HEK293 (cell line): ENCODE measurements around the gene MRPL19.

ENCODE experiments used
- GLIS1 ChIP-seq: fragments of 450-650 bp; formaldehyde crosslinking; IDR thresholded peaks from 2 replicates; pipeline ENCODE4 v1.5.1; 2016; ENCODE audit warnings: missing biosample characterization, missing genetic modification characterization
- HOXA7 ChIP-seq: sonication (generic); formaldehyde crosslinking; IDR thresholded peaks from 2 replicates; pipeline ENCODE4 v1.8.1; 2022; ENCODE audit warnings: missing genetic modification reagents, borderline replicate concordance
- KLF9 ChIP-seq: fragments of 450-650 bp; formaldehyde crosslinking; IDR thresholded peaks from 2 replicates; pipeline ENCODE4 v1.5.1; 2016; ENCODE audit warnings: missing biosample characterization, missing genetic modification characterization, low read depth
- MEIS1 ChIP-seq: sonication (generic); formaldehyde crosslinking; IDR thresholded peaks from 2 replicates; pipeline ENCODE4 v1.8.1; 2022; ENCODE audit warnings: missing genetic modification reagents, mild to moderate bottlenecking, borderline replicate concordance
- SP3 ChIP-seq: fragments of 450-650 bp; formaldehyde crosslinking; IDR thresholded peaks from 2 replicates; pipeline ENCODE4 v1.5.1; 2016; ENCODE audit warnings: missing biosample characterization, missing genetic modification characterization
- WT1 ChIP-seq: fragments of 450-650 bp; formaldehyde crosslinking; IDR thresholded peaks from 2 replicates; pipeline ENCODE4 v1.5.1; 2016; ENCODE audit warnings: missing biosample characterization, missing genetic modification characterization
- ZFP69B ChIP-seq: fragments of 450-650 bp; formaldehyde crosslinking; IDR thresholded peaks from 2 replicates; pipeline ENCODE4 v1.5.1; 2016; ENCODE audit warnings: missing biosample characterization, missing genetic modification characterization
- ZNF132 ChIP-seq: fragments of 450-650 bp; formaldehyde crosslinking; IDR thresholded peaks from 2 replicates; pipeline ENCODE4 v1.5.1; 2017; ENCODE audit warnings: missing biosample characterization, missing genetic modification characterization, borderline replicate concordance
- ZNF146 ChIP-seq: fragments of 450-650 bp; formaldehyde crosslinking; IDR thresholded peaks from 2 replicates; pipeline ENCODE4 v1.5.1; 2016; ENCODE audit warnings: missing biosample characterization, missing genetic modification characterization
- ZNF155 ChIP-seq: fragments of 450-650 bp; formaldehyde crosslinking; IDR thresholded peaks from 2 replicates; pipeline ENCODE4 v1.5.1; 2016; ENCODE audit warnings: missing biosample characterization, missing genetic modification characterization
- ZNF214 ChIP-seq: fragments of 450-650 bp; formaldehyde crosslinking; IDR thresholded peaks from 2 replicates; pipeline ENCODE4 v1.5.1; 2017; ENCODE audit warnings: missing biosample characterization, mild to moderate bottlenecking, missing genetic modification characterization, borderline replicate concordance
- ZNF223 ChIP-seq: fragments of 450-650 bp; formaldehyde crosslinking; IDR thresholded peaks from 2 replicates; pipeline ENCODE4 v1.5.1; 2016; ENCODE audit warnings: missing biosample characterization, missing genetic modification characterization
- ZNF350 ChIP-seq: fragments of 450-650 bp; formaldehyde crosslinking; IDR thresholded peaks from 2 replicates; pipeline ENCODE4 v1.5.0; 2017; ENCODE audit warnings: missing biosample characterization, mild to moderate bottlenecking, missing genetic modification characterization
- ZNF391 ChIP-seq: fragments of 450-650 bp; formaldehyde crosslinking; IDR thresholded peaks from 2 replicates; pipeline ENCODE4 v1.5.1; 2016; ENCODE audit warnings: low read depth, missing biosample characterization, missing genetic modification characterization, borderline replicate concordance
- ZNF514 ChIP-seq: fragments of 450-650 bp; formaldehyde crosslinking; IDR thresholded peaks from 2 replicates; pipeline ENCODE4 v1.5.1; 2016; ENCODE audit warnings: missing biosample characterization, missing genetic modification characterization
- ZNF555 ChIP-seq: fragments of 450-650 bp; formaldehyde crosslinking; conservative IDR thresholded peaks from 2 replicates; pipeline ENCODE4 v1.5.1; 2017; ENCODE audit warnings: missing biosample characterization, mild to moderate bottlenecking, missing genetic modification characterization, inconsistent platforms
- ZNF558 ChIP-seq: fragments of 450-650 bp; formaldehyde crosslinking; IDR thresholded peaks from 2 replicates; pipeline ENCODE4 v1.5.1; 2016; ENCODE audit warnings: missing biosample characterization, missing genetic modification characterization
- ZNF585B ChIP-seq: fragments of 450-650 bp; formaldehyde crosslinking; IDR thresholded peaks from 2 replicates; pipeline ENCODE4 v1.5.1; 2016; ENCODE audit warnings: missing biosample characterization, missing genetic modification characterization
- ZNF610 ChIP-seq: fragments of 450-650 bp; formaldehyde crosslinking; IDR thresholded peaks from 2 replicates; pipeline ENCODE4 v1.5.1; 2016; ENCODE audit warnings: missing biosample characterization, missing genetic modification characterization, borderline replicate concordance
- ZNF621 ChIP-seq: fragments of 450-650 bp; formaldehyde crosslinking; IDR thresholded peaks from 2 replicates; pipeline ENCODE4 v1.5.1; 2017; ENCODE audit warnings: missing biosample characterization, missing genetic modification characterization
- ZNF629 ChIP-seq: fragments of 450-650 bp; formaldehyde crosslinking; IDR thresholded peaks from 2 replicates; pipeline ENCODE4 v1.5.1; 2017; ENCODE audit warnings: missing biosample characterization, missing genetic modification characterization
- ZNF76 ChIP-seq: fragments of 450-650 bp; formaldehyde crosslinking; IDR thresholded peaks from 2 replicates; pipeline ENCODE4; 2016; ENCODE audit warnings: low read depth, missing biosample characterization, missing genetic modification characterization, borderline replicate concordance
- ZNF843 ChIP-seq: fragments of 450-650 bp; formaldehyde crosslinking; IDR thresholded peaks from 2 replicates; pipeline ENCODE4 v1.5.1; 2016; ENCODE audit warnings: missing biosample characterization, missing genetic modification characterization
- ZSCAN16 ChIP-seq: fragments of 450-650 bp; formaldehyde crosslinking; IDR thresholded peaks from 2 replicates; pipeline ENCODE4 v1.5.1; 2016; ENCODE audit warnings: missing biosample characterization, missing genetic modification characterization
- TF ChIP-seq, protein P1 (sequence below): sonication (generic); formaldehyde crosslinking; IDR thresholded peaks from 2 replicates; pipeline ENCODE4 v1.8.1; 2022; ENCODE audit warnings: mild to moderate bottlenecking, moderate library complexity, missing genetic modification reagents
- TF ChIP-seq, protein P2 (sequence below): fragments of 450-650 bp; formaldehyde crosslinking; IDR thresholded peaks from 2 replicates; pipeline ENCODE4 v1.5.1; 2016; ENCODE audit warnings: missing biosample characterization, missing genetic modification characterization, low read depth
- TF ChIP-seq, protein P3 (sequence below): fragments of 450-650 bp; formaldehyde crosslinking; IDR thresholded peaks from 2 replicates; pipeline ENCODE4 v1.5.1; 2016; ENCODE audit warnings: missing biosample characterization, missing genetic modification characterization
- TF ChIP-seq, protein P4 (sequence below): fragments of 450-650 bp; formaldehyde crosslinking; IDR thresholded peaks from 2 replicates; pipeline ENCODE4 v1.5.1; 2017; ENCODE audit warnings: missing biosample characterization, mild to moderate bottlenecking, missing genetic modification characterization, moderate library complexity
- TF ChIP-seq, protein P5 (sequence below): fragments of 450-650 bp; formaldehyde crosslinking; IDR thresholded peaks from 2 replicates; pipeline ENCODE4 v1.5.1; 2016; ENCODE audit warnings: missing biosample characterization, missing genetic modification characterization
- TF ChIP-seq, protein P6 (sequence below): fragments of 450-650 bp; formaldehyde crosslinking; conservative IDR thresholded peaks from 2 replicates; pipeline ENCODE4 v1.5.1; 2016; ENCODE audit warnings: low read depth, missing biosample characterization, missing genetic modification characterization

MRPL19 gene

DNA sequence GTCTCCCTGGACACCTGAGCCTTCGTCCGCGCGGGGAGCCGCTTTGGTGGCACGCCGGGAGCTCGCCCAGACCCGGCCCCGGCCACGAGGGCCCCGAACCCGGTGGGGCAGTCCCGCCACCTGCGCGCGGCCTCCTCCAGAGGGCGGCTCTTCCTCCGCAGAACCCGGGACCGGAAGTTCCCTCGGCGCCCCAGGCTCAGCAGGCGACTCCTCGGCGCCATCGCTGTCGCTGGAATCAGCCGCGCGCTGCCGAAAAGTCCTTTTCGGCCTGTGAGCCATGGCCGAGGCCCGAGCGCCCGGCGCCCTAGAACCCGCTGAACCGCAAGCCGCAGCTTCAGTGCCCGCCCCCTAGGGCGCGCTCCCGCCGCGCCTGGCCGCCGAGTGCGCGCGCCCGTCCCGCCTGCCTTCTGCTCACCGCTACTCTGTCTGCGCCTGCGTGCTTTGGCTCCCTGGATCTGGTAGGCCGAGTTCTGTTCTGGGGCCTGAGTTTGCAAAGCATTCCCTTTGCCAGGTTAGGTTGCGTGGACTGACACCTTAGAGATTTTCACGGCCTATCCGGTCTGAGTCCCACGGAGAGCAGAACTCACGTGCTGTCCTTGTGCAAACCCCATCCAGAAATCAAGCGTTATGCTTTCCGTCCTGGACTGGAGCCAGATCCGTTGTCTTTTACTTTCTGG, 64.1 kb downstream of the MRPL19 start, which contains the start of gene GCFC2 (continued):
- TF ChIP-seq ZSCAN16, result no peak
- TF ChIP-seq HOXA7 (CRISPR knock-in tag), result no peak
- no peak for TF ChIP-seq ZNF350
- TF ChIP-seq ZNF132 (tag by site-specific recombination), result no peak
- TF ChIP-seq ZNF76, result peak; percentile 76; the same call in 1 of the 2 replicates
- no peak for TF ChIP-seq ZNF843 (tag by site-specific recombination)
- TF ChIP-seq ZNF391 (tag by site-specific recombination), result no peak
- no peak for TF ChIP-seq ZNF214 (tag by site-specific recombination)
- no peak for TF ChIP-seq ZNF514 (tag by site-specific recombination)
- TF ChIP-seq ZNF558, result no peak
- peak; percentile 16; the same call in 1 of the 2 replicates for TF ChIP-seq ZNF223 (tag by site-specific recombination)
- no peak for TF ChIP-seq ZNF155 (tag by site-specific recombination)
- TF ChIP-seq, protein P1, sequence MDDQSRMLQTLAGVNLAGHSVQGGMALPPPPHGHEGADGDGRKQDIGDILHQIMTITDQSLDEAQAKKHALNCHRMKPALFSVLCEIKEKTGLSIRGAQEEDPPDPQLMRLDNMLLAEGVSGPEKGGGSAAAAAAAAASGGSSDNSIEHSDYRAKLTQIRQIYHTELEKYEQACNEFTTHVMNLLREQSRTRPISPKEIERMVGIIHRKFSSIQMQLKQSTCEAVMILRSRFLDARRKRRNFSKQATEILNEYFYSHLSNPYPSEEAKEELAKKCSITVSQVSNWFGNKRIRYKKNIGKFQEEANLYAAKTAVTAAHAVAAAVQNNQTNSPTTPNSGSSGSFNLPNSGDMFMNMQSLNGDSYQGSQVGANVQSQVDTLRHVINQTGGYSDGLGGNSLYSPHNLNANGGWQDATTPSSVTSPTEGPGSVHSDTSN (CRISPR knock-in tag), result peak; percentile 81; the same call in 1 of the 2 replicates
- TF ChIP-seq SP3 (tag by site-specific recombination), result peak; percentile 58
- 0 out of 2 replicates have a peak, but pooled peaks have one; percentile 45 for TF ChIP-seq ZNF610 (tag by site-specific recombination)
- TF ChIP-seq ZNF621, result no peak
- no peak for TF ChIP-seq ZNF146 (tag by site-specific recombination)
- no peak; the same call in 1 of the 2 replicates for TF ChIP-seq ZNF629
- TF ChIP-seq, protein P2, sequence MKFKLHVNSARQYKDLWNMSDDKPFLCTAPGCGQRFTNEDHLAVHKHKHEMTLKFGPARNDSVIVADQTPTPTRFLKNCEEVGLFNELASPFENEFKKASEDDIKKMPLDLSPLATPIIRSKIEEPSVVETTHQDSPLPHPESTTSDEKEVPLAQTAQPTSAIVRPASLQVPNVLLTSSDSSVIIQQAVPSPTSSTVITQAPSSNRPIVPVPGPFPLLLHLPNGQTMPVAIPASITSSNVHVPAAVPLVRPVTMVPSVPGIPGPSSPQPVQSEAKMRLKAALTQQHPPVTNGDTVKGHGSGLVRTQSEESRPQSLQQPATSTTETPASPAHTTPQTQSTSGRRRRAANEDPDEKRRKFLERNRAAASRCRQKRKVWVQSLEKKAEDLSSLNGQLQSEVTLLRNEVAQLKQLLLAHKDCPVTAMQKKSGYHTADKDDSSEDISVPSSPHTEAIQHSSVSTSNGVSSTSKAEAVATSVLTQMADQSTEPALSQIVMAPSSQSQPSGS (tag by site-specific recombination), result no peak
- TF ChIP-seq ZFP69B (tag by site-specific recombination), result no peak
- TF ChIP-seq, protein P3, sequence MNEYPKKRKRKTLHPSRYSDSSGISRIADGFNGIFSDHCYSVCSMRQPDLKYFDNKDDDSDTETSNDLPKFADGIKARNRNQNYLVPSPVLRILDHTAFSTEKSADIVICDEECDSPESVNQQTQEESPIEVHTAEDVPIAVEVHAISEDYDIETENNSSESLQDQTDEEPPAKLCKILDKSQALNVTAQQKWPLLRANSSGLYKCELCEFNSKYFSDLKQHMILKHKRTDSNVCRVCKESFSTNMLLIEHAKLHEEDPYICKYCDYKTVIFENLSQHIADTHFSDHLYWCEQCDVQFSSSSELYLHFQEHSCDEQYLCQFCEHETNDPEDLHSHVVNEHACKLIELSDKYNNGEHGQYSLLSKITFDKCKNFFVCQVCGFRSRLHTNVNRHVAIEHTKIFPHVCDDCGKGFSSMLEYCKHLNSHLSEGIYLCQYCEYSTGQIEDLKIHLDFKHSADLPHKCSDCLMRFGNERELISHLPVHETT, result no peak
- TF ChIP-seq, protein P4, sequence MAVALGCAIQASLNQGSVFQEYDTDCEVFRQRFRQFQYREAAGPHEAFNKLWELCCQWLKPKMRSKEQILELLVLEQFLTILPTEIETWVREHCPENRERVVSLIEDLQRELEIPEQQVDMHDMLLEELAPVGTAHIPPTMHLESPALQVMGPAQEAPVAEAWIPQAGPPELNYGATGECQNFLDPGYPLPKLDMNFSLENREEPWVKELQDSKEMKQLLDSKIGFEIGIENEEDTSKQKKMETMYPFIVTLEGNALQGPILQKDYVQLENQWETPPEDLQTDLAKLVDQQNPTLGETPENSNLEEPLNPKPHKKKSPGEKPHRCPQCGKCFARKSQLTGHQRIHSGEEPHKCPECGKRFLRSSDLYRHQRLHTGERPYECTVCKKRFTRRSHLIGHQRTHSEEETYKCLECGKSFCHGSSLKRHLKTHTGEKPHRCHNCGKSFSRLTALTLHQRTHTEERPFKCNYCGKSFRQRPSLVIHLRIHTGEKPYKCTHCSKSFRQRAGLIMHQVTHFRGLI (tag by site-specific recombination), result no peak
- peak; percentile 28; the same call in 1 of the 2 replicates for TF ChIP-seq GLIS1 (tag by site-specific recombination)
- TF ChIP-seq KLF9, result peak; percentile 45; the same call in 1 of the 2 replicates
- TF ChIP-seq, protein P5, sequence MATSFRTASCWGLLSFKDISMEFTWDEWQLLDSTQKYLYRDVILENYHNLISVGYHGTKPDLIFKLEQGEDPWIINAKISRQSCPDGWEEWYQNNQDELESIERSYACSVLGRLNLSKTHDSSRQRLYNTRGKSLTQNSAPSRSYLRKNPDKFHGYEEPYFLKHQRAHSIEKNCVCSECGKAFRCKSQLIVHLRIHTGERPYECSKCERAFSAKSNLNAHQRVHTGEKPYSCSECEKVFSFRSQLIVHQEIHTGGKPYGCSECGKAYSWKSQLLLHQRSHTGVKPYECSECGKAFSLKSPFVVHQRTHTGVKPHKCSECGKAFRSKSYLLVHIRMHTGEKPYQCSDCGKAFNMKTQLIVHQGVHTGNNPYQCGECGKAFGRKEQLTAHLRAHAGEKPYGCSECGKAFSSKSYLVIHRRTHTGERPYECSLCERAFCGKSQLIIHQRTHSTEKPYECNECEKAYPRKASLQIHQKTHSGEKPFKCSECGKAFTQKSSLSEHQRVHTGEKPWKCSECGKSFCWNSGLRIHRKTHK (tag by site-specific recombination), result no peak
- no peak for TF ChIP-seq WT1 (tag by site-specific recombination)
- TF ChIP-seq, protein P6, sequence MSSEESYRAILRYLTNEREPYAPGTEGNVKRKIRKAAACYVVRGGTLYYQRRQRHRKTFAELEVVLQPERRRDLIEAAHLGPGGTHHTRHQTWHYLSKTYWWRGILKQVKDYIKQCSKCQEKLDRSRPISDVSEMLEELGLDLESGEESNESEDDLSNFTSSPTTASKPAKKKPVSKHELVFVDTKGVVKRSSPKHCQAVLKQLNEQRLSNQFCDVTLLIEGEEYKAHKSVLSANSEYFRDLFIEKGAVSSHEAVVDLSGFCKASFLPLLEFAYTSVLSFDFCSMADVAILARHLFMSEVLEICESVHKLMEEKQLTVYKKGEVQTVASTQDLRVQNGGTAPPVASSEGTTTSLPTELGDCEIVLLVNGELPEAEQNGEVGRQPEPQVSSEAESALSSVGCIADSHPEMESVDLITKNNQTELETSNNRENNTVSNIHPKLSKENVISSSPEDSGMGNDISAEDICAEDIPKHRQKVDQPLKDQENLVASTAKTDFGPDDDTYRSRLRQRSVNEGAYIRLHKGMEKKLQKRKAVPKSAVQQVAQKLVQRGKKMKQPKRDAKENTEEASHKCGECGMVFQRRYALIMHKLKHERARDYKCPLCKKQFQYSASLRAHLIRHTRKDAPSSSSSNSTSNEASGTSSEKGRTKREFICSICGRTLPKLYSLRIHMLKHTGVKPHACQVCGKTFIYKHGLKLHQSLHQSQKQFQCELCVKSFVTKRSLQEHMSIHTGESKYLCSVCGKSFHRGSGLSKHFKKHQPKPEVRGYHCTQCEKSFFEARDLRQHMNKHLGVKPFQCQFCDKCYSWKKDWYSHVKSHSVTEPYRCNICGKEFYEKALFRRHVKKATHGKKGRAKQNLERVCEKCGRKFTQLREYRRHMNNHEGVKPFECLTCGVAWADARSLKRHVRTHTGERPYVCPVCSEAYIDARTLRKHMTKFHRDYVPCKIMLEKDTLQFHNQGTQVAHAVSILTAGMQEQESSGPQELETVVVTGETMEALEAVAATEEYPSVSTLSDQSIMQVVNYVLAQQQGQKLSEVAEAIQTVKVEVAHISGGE, result peak; percentile 92
- no peak for TF ChIP-seq ZNF555 (tag by site-specific recombination)
- no peak for TF ChIP-seq ZNF585B (tag by site-specific recombination)
- peak; percentile 43; the same call in 1 of the 2 replicates for TF ChIP-seq MEIS1 (CRISPR knock-in tag)
